Keratinocyte (primary cell): ENCODE measurements around the gene MICALL2. TPM values are rescaled to one million over a fixed set of nuclear protein-coding genes. Genes with fewer than 3 reads are reported as not detected.

Experiments used
- DNase-seq: peaks from one replicate; pipeline ENCODE4 v3.0.0-alpha.2; 2011; ENCODE audit warnings: low read depth, missing footprints, low spot score
- FAIRE-seq: peaks from 2 replicates; lab custom pipeline; 2011; peaks lifted over from hg19 to GRCh38; lab: Jason Lieb, UNC
- H2AFZ ChIP-seq: 2 replicates; pipeline ENCODE4 v1.6.0; 2012; ENCODE audit warnings: low read length, control low read depth, inconsistent platforms; ENCODE audit not compliant: control insufficient read depth
- H3K27ac ChIP-seq: 2 replicates; pipeline ENCODE4 v1.5.1; 2011; ENCODE audit warnings: low read length; ENCODE audit not compliant: control insufficient read depth, insufficient read depth
- H3K27me3 ChIP-seq: 3 replicates; pipeline ENCODE4 v1.6.0; 2011; ENCODE audit warnings: low read length; ENCODE audit not compliant: control insufficient read depth, insufficient read depth; ENCODE audit errors: extremely low read depth
- H3K36me3 ChIP-seq, 2 experiments: 2 replicates in 1 of 2; 3 replicates in 1 of 2; pipeline ENCODE4 v1.5.1; 2011; ENCODE audit warnings: low read length in 2 of 2, mild to moderate bottlenecking in 1 of 2; ENCODE audit not compliant: control insufficient read depth in 2 of 2, insufficient read depth in 2 of 2; ENCODE audit errors: extremely low read depth in 1 of 2
- H3K4me1 ChIP-seq: 3 replicates; pipeline ENCODE4 v1.5.1; 2011; ENCODE audit warnings: low read length; ENCODE audit not compliant: control insufficient read depth, insufficient read depth; ENCODE audit errors: extremely low read depth
- H3K4me2 ChIP-seq: 3 replicates; pipeline ENCODE4 v1.6.0; 2011; ENCODE audit warnings: low read depth, low read length; ENCODE audit not compliant: control insufficient read depth, insufficient read depth; ENCODE audit errors: extremely low read depth
- H3K4me3 ChIP-seq, 3 experiments: fragments of 200-600 bp in 1 of 3; sonication (generic) in 1 of 3; 2 replicates in 2 of 3; 3 replicates in 1 of 3; pipeline ENCODE4 v1.5.1; 2011 to 2016; ENCODE audit warnings: low read length in 3 of 3, mild to moderate bottlenecking in 3 of 3, control low read depth in 2 of 3, inconsistent platforms in 1 of 3, low read depth in 1 of 3, mixed read lengths in 1 of 3, mixed run types in 1 of 3, moderate library complexity in 1 of 3; ENCODE audit not compliant: control insufficient read depth in 2 of 3, insufficient read depth in 2 of 3; ENCODE audit errors: extremely low read depth in 1 of 3
- H3K79me2 ChIP-seq: 2 replicates; pipeline ENCODE4 v1.6.0; 2012; ENCODE audit warnings: low read length; ENCODE audit not compliant: control insufficient read depth, insufficient read depth
- H3K9ac ChIP-seq: 3 replicates; pipeline ENCODE4 v1.6.0; 2011; ENCODE audit warnings: low read length; ENCODE audit not compliant: control insufficient read depth, insufficient read depth; ENCODE audit errors: extremely low read depth
- H3K9me1 ChIP-seq: 3 replicates; pipeline ENCODE4 v1.6.0; 2011; ENCODE audit warnings: low read length; ENCODE audit not compliant: control insufficient read depth, insufficient read depth; ENCODE audit errors: extremely low read depth
- H3K9me3 ChIP-seq: 2 replicates; pipeline ENCODE4 v1.5.1; 2012; ENCODE audit warnings: low read depth, low read length; ENCODE audit not compliant: control insufficient read depth
- H4K20me1 ChIP-seq: 3 replicates; pipeline ENCODE4 v1.6.0; 2011; ENCODE audit warnings: low read length; ENCODE audit not compliant: control insufficient read depth, insufficient read depth; ENCODE audit errors: extremely low read depth
- CTCF ChIP-seq, 3 experiments: IDR thresholded peaks in 1 of 3; conservative IDR thresholded peaks in 1 of 3; optimal IDR thresholded peaks in 1 of 3; 2 replicates in 2 of 3; 3 replicates in 1 of 3; pipeline versions ENCODE3 to v1.5.1; 2011; ENCODE audit warnings: low read length in 3 of 3, mild to moderate bottlenecking in 3 of 3, moderate library complexity in 2 of 3, control low read depth in 1 of 3, inconsistent platforms in 1 of 3; ENCODE audit not compliant: insufficient read depth in 2 of 3; ENCODE audit errors: extremely low read depth in 1 of 3
- EZH2 ChIP-seq: IDR thresholded peaks from one replicate; pipeline ENCODE4 v1.6.1; 2012; ENCODE audit warnings: inconsistent platforms, mild to moderate bottlenecking, low read length, moderate library complexity
- dilution Hi-C: fragments of 300-500 bp; cut with MboI; formaldehyde crosslinking; loops from one replicate; pipeline ENCODE4 v1.7.0; 2020; ENCODE audit warnings: low sequenced_read_pairs; ENCODE audit not compliant: extremely low pct_ligation_motif_present
- polyA plus RNA-seq, 5 experiments: library from polyadenylated mRNA; depleted of rRNA in 3 of 5; stranded (reverse) in 3 of 5; stranded (forward) in 1 of 5; unstranded in 1 of 5; fragments of >200 nt; gene quantifications; 1 replicate in 1 of 5; 2 replicates in 3 of 5; 3 replicates in 1 of 5; pipeline versions ENCODE4 v1.2.1 to v1.2.3, GENCODE V29; 2011 to 2012; ENCODE audit warnings: missing spikeins in 2 of 5, low read depth in 1 of 5, low replicate concordance in 1 of 5

The MICALL2 gene
- polyA plus RNA-seq, 1 donor (not counting 4 experiments of a cell fraction or from before 2014, with no cell fraction given) = 10.4 TPM

- H3K4me2 ChIP-seq = no peak overlapping the region
- no peak overlapping the region for H3K9ac ChIP-seq
- H3K4me3 ChIP-seq = no peak overlapping the region
- no peak for FAIRE-seq
- no peaks in the 10 kb centered on the region for H3K4me1 ChIP-seq
- no peak for TF ChIP-seq CTCF (optimal IDR thresholded peaks at IDR 0.05 in 1 of 3, IDR thresholded peaks at IDR 0.05 in 1 of 3, conservative IDR thresholded peaks at IDR 0.05 in 1 of 3; ENCODE audit: extremely low read depth in 1 of 3, insufficient read depth in 2 of 3, low read length in 3 of 3)
- TF ChIP-seq EZH2 = no peak
- no peak overlapping the region for H2AFZ ChIP-seq
- H3K9me1 ChIP-seq = no peaks in the 10 kb centered on the region
- no peak for DNase-seq
- H3K27ac ChIP-seq = no peak overlapping the region
- peaks cover 39% of the 10 kb centered on the region for H3K27me3 ChIP-seq
- dilution Hi-C loops = no loop called here
- H4K20me1 ChIP-seq = no peaks in the 10 kb centered on the region
- H3K9me3 ChIP-seq = no peaks in the 10 kb centered on the region
- no peaks in the 10 kb centered on the region for H3K36me3 ChIP-seq
- H3K79me2 ChIP-seq = no peaks in the 10 kb centered on the region
Observed at GRCh38 chr7:1404460-1404809, 54.8 kb downstream of the MICALL2 start.

GRCh38 chr7:1403638-1404459 lies 55.4 kb downstream of the MICALL2 start:
- dilution Hi-C loops = no loop called here
- Histone ChIP-seq H3K9ac (no peak overlapping the region), H3K27ac (no peak overlapping the region), H3K4me2 (no peak overlapping the region), H3K4me1 (no peaks in the 10 kb centered on the region), H3K27me3 (peaks cover 39% of the 10 kb centered on the region), H3K9me1 (no peaks in the 10 kb centered on the region), H3K4me3 (no peak overlapping the region), H3K9me3 (no peaks in the 10 kb centered on the region), H2AFZ (no peak overlapping the region), H4K20me1 (no peaks in the 10 kb centered on the region), H3K79me2 (no peaks in the 10 kb centered on the region), H3K36me3 (no peaks in the 10 kb centered on the region)
- TF ChIP-seq EZH2 (peak; percentile 47), CTCF (optimal IDR thresholded peaks at IDR 0.05 in 1 of 3, IDR thresholded peaks at IDR 0.05 in 1 of 3, conservative IDR thresholded peaks at IDR 0.05 in 1 of 3; ENCODE audit: extremely low read depth in 1 of 3, insufficient read depth in 2 of 3, low read length in 3 of 3) (no peak)
- DNase-seq (no peak), FAIRE-seq (no peak)
